ENCODE data around the gene TMEM52B.
"Not testable (repeated sequence)": the region's sequence is repeated elsewhere in the genome, so short reads cannot be mapped to it uniquely, and the experiment has no call there.

TMEM52B gene

DNA sequence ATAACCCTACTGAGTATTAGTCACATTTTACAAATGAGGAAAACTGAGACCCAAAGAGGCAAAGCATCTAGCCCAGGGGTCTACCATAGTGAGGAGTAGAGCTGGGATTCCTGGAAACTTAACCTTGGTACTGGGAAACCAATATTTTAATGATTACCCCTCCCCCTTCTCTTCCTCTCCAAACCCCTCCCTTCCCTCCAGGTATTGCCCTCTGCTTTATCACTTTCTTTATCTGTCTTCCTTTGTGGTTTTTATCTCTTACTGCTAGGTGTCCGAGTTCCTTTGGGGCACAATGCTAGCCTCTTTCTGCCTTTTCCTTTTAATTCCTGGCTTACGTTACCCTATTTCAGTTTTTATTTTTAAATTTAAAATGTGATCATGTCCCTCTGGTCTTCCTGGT lies 36.6 kb downstream of the TMEM52B start:
- no peak for TF ChIP-seq EZH2 (IDR thresholded peaks at IDR 0.05; ENCODE audit: borderline replicate concordance, low read depth, low read length, severe bottlenecking)
- TF ChIP-seq, protein P1, sequence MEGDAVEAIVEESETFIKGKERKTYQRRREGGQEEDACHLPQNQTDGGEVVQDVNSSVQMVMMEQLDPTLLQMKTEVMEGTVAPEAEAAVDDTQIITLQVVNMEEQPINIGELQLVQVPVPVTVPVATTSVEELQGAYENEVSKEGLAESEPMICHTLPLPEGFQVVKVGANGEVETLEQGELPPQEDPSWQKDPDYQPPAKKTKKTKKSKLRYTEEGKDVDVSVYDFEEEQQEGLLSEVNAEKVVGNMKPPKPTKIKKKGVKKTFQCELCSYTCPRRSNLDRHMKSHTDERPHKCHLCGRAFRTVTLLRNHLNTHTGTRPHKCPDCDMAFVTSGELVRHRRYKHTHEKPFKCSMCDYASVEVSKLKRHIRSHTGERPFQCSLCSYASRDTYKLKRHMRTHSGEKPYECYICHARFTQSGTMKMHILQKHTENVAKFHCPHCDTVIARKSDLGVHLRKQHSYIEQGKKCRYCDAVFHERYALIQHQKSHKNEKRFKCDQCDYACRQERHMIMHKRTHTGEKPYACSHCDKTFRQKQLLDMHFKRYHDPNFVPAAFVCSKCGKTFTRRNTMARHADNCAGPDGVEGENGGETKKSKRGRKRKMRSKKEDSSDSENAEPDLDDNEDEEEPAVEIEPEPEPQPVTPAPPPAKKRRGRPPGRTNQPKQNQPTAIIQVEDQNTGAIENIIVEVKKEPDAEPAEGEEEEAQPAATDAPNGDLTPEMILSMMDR (IDR thresholded peaks at IDR 0.05; ENCODE audit: borderline replicate concordance, extremely low read depth, low read length, poor library complexity, severe bottlenecking): no peak
- no peak for DNase-seq
- Histone ChIP-seq H2AFZ (ENCODE audit: low read depth, low read length) (no peak overlapping the region), H3K36me3 (ENCODE audit: insufficient read depth, low read length) (0 out of 2 replicates have a peak, but pooled peaks cover 1% of the 10 kb centered on the region), H3K4me2 (ENCODE audit: insufficient read depth, low read length) (peak overlapping the region; percentile 2; the same call in 1 of the 2 replicates), H3K4me1 (ENCODE audit: insufficient read depth, low read length) (peaks cover 38% of the 10 kb centered on the region), H3K27me3 (ENCODE audit: insufficient read depth, low read length, poor library complexity) (peaks cover 10% of the 10 kb centered on the region), H3K9ac (ENCODE audit: low read depth, low read length) (no peak overlapping the region), H3K4me3 (ENCODE audit: low read depth in 1 of 2, low read length in 2 of 2) (no peak overlapping the region), H3K27ac (ENCODE audit: low read length) (no peak overlapping the region), H3K9me3 (ENCODE audit: insufficient read depth, low read length, severe bottlenecking) (no peaks in the 10 kb centered on the region), H3K79me2 (ENCODE audit: insufficient read depth, low read length) (no peaks in the 10 kb centered on the region), H4K20me1 (ENCODE audit: insufficient read depth, low read length) (no peaks in the 10 kb centered on the region)
- ATAC-seq (ENCODE audit: insufficient read depth, low read depth): no peak

DNA sequence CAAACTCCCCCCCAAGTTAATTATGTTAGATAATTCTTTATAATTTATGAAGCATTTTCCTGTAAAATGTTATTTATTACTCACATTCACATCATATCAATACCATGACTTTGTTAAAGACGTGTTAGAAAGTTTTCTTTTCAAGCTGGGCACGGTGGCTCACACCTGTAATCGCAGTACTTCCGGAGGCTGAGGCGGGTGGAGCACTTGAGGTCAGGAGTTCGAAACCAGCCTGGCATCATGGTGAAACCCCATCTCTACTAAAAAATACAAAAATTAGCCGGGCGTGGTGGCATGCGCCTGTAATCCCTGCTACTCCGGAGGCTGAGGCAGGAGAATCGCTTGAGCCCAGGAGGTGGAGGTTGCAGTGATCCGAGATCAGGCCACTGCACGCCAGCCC lies 37.1 kb downstream of the TMEM52B start:
- ATAC-seq (ENCODE audit: insufficient read depth, low read depth); DNase-seq; H3K4me2 ChIP-seq (ENCODE audit: insufficient read depth, low read length); H3K9me3 ChIP-seq (ENCODE audit: insufficient read depth, low read length, severe bottlenecking); H3K27me3 ChIP-seq (ENCODE audit: insufficient read depth, low read length, poor library complexity); H3K9ac ChIP-seq (ENCODE audit: low read depth, low read length); H3K27ac ChIP-seq (ENCODE audit: low read length); H3K79me2 ChIP-seq (ENCODE audit: insufficient read depth, low read length); H3K4me3 ChIP-seq (ENCODE audit: low read depth in 1 of 2, low read length in 2 of 2); H3K36me3 ChIP-seq (ENCODE audit: insufficient read depth, low read length); H2AFZ ChIP-seq (ENCODE audit: low read depth, low read length); H4K20me1 ChIP-seq (ENCODE audit: insufficient read depth, low read length): not testable (repeated sequence)
- peaks cover 38% of the 10 kb centered on the region for H3K4me1 ChIP-seq (ENCODE audit: insufficient read depth, low read length)

DNA sequence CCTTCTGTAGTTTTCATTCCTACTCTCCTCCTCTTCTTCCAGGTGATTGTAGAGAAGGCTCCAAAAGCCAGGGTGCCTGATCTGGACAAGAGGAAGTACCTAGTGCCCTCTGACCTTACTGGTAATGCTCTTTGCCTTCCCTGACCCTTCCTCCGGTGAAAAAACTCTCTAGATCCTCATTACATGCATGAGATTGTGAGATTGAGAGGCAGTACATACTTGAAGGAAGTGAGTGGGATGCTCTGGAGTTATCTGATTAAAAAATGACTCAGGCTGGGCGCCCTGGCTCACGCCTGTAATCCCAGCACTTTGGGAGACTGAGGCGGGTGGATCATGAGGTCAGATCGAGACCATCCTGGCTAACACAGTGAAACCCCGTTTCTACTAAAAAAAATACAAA lies 39.2 kb downstream of the TMEM52B start:
- Histone ChIP-seq H3K9ac (ENCODE audit: low read depth, low read length) (no peak overlapping the region), H3K79me2 (ENCODE audit: insufficient read depth, low read length) (no peaks in the 10 kb centered on the region), H3K9me3 (ENCODE audit: insufficient read depth, low read length, severe bottlenecking) (no peaks in the 10 kb centered on the region), H3K36me3 (ENCODE audit: insufficient read depth, low read length) (peaks cover 7% of the 10 kb centered on the region; the same call in 1 of the 2 replicates), H3K27ac (ENCODE audit: low read length) (no peak overlapping the region), H3K4me1 (ENCODE audit: insufficient read depth, low read length) (peaks cover 26% of the 10 kb centered on the region), H3K27me3 (ENCODE audit: insufficient read depth, low read length, poor library complexity) (peaks cover 6% of the 10 kb centered on the region), H2AFZ (ENCODE audit: low read depth, low read length) (no peak overlapping the region), H3K4me2 (ENCODE audit: insufficient read depth, low read length) (no peak overlapping the region), H3K4me3 (ENCODE audit: low read depth in 1 of 2, low read length in 2 of 2) (no peak overlapping the region), H4K20me1 (ENCODE audit: insufficient read depth, low read length) (no peaks in the 10 kb centered on the region)
- DNase-seq: no peak
- ATAC-seq (ENCODE audit: insufficient read depth, low read depth): no peak
- TF ChIP-seq, protein P1 (IDR thresholded peaks at IDR 0.05; ENCODE audit: borderline replicate concordance, extremely low read depth, low read length, poor library complexity, severe bottlenecking): no peak
- no peak for TF ChIP-seq EZH2 (IDR thresholded peaks at IDR 0.05; ENCODE audit: borderline replicate concordance, low read depth, low read length, severe bottlenecking)

DNA sequence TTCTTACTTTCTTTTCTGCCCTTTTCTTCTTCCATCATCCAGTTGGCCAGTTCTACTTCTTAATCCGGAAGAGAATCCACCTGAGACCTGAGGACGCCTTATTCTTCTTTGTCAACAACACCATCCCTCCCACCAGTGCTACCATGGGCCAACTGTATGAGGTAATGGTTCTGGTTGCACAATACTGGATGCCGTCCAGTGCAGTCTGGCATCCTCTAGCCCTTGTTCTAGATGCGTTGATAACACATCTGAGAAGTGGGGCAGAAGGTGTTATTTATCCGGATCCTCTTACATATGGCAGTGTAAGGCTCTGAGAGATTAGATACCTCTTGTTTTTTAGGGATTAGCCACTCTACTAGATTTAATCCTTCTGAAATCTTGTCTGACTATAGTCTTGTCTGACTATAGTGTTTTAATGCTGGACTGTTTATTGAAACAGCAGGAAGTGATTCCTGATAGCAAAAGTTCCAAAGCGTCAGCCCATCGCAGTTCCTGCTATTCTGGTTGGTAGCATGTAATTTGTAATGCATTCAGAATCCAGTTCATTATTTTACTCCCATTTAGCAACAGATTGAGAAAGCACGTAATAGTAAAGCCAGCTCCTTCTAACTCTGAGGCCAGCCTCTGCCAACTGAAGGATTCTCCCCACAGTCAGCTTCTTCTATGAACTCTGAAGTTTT lies 41.7 kb downstream of the TMEM52B start:
- DNase-seq: no peak

More for the DNA sequence above, 41.7 kb downstream of the TMEM52B start:
- Histone ChIP-seq H3K4me1 (ENCODE audit: insufficient read depth, low read length) (peaks cover 1% of the 10 kb centered on the region), H3K9me3 (ENCODE audit: insufficient read depth, low read length, severe bottlenecking) (no peaks in the 10 kb centered on the region), H3K36me3 (ENCODE audit: insufficient read depth, low read length) (peaks cover 7% of the 10 kb centered on the region; the same call in 1 of the 2 replicates), H3K27ac (ENCODE audit: low read length) (no peak overlapping the region), H4K20me1 (ENCODE audit: insufficient read depth, low read length) (no peaks in the 10 kb centered on the region), H2AFZ (ENCODE audit: low read depth, low read length) (no peak overlapping the region), H3K4me2 (ENCODE audit: insufficient read depth, low read length) (no peak overlapping the region), H3K79me2 (ENCODE audit: insufficient read depth, low read length) (no peaks in the 10 kb centered on the region), H3K4me3 (ENCODE audit: low read depth in 1 of 2, low read length in 2 of 2) (no peak overlapping the region), H3K9ac (ENCODE audit: low read depth, low read length) (no peak overlapping the region), H3K27me3 (ENCODE audit: insufficient read depth, low read length, poor library complexity) (no peaks in the 10 kb centered on the region)
- no peak for TF ChIP-seq EZH2 (IDR thresholded peaks at IDR 0.05; ENCODE audit: borderline replicate concordance, low read depth, low read length, severe bottlenecking)
- TF ChIP-seq, protein P1 (IDR thresholded peaks at IDR 0.05; ENCODE audit: borderline replicate concordance, extremely low read depth, low read length, poor library complexity, severe bottlenecking): no peak
- ATAC-seq (ENCODE audit: insufficient read depth, low read depth): no peak

Data from DND-41 (cell line).